SU-DHL-6 (cell line): ENCODE measurements around the gene PYROXD2.

Experiments
- CTCF ChIP-seq: fragments of 200-600 bp; sonication (generic); IDR thresholded peaks from one replicate; pipeline ENCODE4 v1.5.1; 2017; ENCODE audit warnings: antibody characterized with exemption, mild to moderate bottlenecking, low read length, moderate library complexity; ENCODE audit not compliant: insufficient read depth, poor library complexity, severe bottlenecking
- EZH2phosphoT487 ChIP-seq: fragments of 200-600 bp; sonication (generic), shearing (Covaris generic); conservative IDR thresholded peaks from 2 replicates; pipeline ENCODE4 v1.6.1; 2018; ENCODE audit warnings: mild to moderate bottlenecking, antibody characterized with exemption, low read length, moderate library complexity, mixed read lengths

- no peak for TF ChIP-seq CTCF
- TF ChIP-seq EZH2phosphoT487: no peak
Observed at GRCh38 chr10:98344589-98345038, 70.4 kb downstream of the PYROXD2 start.
